Gastrocnemius medialis (tissue), 4 donors: Measurements from ENCODE around the gene RDH13.

Experiments used
- POLR2A ChIP-seq, 2 donors: fragments of 450-650 bp; IDR thresholded peaks; one replicate each; pipeline ENCODE4 v1.6.1; 2017; ENCODE audit warnings: antibody characterized with exemption in 2 of 2, mild to moderate bottlenecking in 2 of 2, moderate library complexity in 2 of 2
- TF ChIP-seq, protein P1 (sequence below), 5 experiments: fragments of 450-650 bp in 3 of 5; fragments of 200-600 bp in 2 of 5; sonication (generic) in 2 of 5; IDR thresholded peaks in 4 of 5; conservative IDR thresholded peaks in 1 of 5; 1 replicate in 4 of 5; 2 replicates in 1 of 5; pipeline ENCODE4 v1.5.1; 2016 to 2019; ENCODE audit warnings: antibody characterized with exemption in 5 of 5, mild to moderate bottlenecking in 3 of 5, moderate library complexity in 3 of 5

DNA sequence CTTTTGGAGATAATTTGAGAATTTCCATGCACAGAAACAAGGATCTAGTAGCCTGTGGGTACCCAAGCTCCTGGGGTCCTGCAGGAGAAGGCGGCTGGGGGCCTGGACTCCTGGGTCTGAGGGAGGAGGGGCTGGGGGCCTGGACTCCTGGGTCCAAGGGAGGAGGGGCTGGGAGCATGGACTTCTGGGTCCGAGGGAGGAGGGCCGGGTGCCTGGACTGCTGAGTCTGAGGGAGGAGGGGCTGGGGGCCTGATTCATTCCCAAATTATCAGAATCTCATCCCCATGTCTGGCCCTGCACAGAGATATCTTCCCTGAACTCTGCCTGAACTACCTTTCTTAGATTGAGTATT, 520 bp upstream of the RDH13 start:
- no peak for TF ChIP-seq POLR2A (IDR thresholded peaks at IDR 0.05)
- TF ChIP-seq, protein P1, sequence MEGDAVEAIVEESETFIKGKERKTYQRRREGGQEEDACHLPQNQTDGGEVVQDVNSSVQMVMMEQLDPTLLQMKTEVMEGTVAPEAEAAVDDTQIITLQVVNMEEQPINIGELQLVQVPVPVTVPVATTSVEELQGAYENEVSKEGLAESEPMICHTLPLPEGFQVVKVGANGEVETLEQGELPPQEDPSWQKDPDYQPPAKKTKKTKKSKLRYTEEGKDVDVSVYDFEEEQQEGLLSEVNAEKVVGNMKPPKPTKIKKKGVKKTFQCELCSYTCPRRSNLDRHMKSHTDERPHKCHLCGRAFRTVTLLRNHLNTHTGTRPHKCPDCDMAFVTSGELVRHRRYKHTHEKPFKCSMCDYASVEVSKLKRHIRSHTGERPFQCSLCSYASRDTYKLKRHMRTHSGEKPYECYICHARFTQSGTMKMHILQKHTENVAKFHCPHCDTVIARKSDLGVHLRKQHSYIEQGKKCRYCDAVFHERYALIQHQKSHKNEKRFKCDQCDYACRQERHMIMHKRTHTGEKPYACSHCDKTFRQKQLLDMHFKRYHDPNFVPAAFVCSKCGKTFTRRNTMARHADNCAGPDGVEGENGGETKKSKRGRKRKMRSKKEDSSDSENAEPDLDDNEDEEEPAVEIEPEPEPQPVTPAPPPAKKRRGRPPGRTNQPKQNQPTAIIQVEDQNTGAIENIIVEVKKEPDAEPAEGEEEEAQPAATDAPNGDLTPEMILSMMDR (IDR thresholded peaks at IDR 0.05 in 4 of 5, conservative IDR thresholded peaks at IDR 0.05 in 1 of 5) = no peak
